IPS DF 6.9 (cell line): ENCODE data around the gene AJAP1.
"Not testable (repeated sequence)": the region's sequence is repeated elsewhere in the genome, so short reads cannot be mapped to it uniquely, and the experiment has no call there.

Source experiments
- DNase-seq: peaks from one replicate; pipeline ENCODE4 v3.0.0-alpha.2; 2013; ENCODE audit warnings: low read depth, low spot score
- H3K27ac ChIP-seq: one replicate; pipeline ENCODE4 v1.5.1; 2013; ENCODE audit warnings: low read length, control low read depth
- H3K27me3 ChIP-seq: 2 replicates; pipeline ENCODE4 v1.6.1; 2013; ENCODE audit warnings: mild to moderate bottlenecking, low read length; ENCODE audit not compliant: control insufficient read depth, insufficient read depth
- H3K36me3 ChIP-seq: 2 replicates; pipeline ENCODE4 v1.6.1; 2013; ENCODE audit warnings: low read length; ENCODE audit not compliant: control insufficient read depth, insufficient read depth
- H3K4me1 ChIP-seq: 2 replicates; pipeline ENCODE4 v1.6.1; 2013; ENCODE audit warnings: low read length; ENCODE audit not compliant: control insufficient read depth, insufficient read depth
- H3K4me3 ChIP-seq: 2 replicates; pipeline ENCODE4 v1.5.1; 2013; ENCODE audit warnings: mild to moderate bottlenecking, low read length
- H3K9me3 ChIP-seq: 2 replicates; pipeline ENCODE4 v1.6.1; 2013; ENCODE audit warnings: low read length, inconsistent platforms; ENCODE audit not compliant: control insufficient read depth, insufficient read depth
- WGBS: extraction: QIAGEN DNeasy Blood & Tissue Kit; methylation state at CpG from one replicate; pipeline ENCODE4 v1.1.7; 2013; ENCODE audit warnings: mixed read lengths, missing lambda C conversion rate; ENCODE audit not compliant: insufficient read length, insufficient coverage; 5-methylcytosine and 5-hydroxymethylcytosine counted together

The AJAP1 gene

DNA sequence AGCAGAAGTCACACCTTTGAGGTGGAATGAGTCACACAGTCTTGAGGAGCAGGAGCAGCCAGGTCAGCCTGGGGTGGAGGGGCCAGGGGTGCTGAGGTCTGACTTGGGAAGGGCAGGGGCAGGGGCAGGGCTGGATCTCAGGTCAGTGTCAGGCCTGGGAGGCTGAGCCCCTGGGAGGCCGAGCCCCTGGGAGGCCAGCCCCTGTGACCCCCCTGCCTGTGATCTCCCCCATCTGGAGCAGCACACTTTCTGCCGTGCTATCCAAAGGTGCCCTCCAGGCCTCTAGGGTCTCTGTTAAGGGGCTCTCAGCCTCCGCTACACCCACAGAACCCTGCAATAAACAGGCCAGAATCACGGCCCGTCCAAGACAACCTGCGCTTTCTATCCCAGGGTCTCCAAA lies 36.9 kb upstream of the AJAP1 start:
- Histone ChIP-seq H3K27me3 (no peaks in the 10 kb centered on the region), H3K4me3 (no peak overlapping the region), H3K36me3 (no peaks in the 10 kb centered on the region), H3K27ac (no peak overlapping the region), H3K4me1 (no peaks in the 10 kb centered on the region), H3K9me3 (peaks cover 17% of the 10 kb centered on the region)
- no CpG with 5 or more reads among the region's 6 CpGs for WGBS
- no peak for DNase-seq

DNA sequence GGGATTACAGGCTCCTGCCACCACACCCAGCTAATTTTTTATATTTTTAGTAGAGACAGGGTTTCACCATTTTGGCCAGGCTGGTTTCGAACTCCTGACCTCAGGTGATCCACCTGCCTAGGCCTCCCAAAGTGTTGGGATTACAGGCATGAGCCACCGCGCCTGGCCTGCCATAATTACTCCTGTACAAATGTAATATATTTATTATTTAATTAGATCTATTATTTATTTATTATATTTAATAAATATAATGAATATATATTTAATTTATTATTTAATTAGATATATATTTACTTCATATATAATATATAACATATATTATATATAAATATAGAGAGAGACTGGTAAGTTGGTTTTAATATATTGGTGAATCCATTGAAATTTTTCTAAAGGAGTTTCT lies 35.6 kb upstream of the AJAP1 start:
- not testable (repeated sequence) for DNase-seq, H3K4me1 ChIP-seq, H3K27ac ChIP-seq, H3K36me3 ChIP-seq, H3K4me3 ChIP-seq, H3K27me3 ChIP-seq
- H3K9me3 ChIP-seq, result peaks cover 17% of the 10 kb centered on the region
- no CpG with 5 or more reads among the region's 3 CpGs for WGBS

DNA sequence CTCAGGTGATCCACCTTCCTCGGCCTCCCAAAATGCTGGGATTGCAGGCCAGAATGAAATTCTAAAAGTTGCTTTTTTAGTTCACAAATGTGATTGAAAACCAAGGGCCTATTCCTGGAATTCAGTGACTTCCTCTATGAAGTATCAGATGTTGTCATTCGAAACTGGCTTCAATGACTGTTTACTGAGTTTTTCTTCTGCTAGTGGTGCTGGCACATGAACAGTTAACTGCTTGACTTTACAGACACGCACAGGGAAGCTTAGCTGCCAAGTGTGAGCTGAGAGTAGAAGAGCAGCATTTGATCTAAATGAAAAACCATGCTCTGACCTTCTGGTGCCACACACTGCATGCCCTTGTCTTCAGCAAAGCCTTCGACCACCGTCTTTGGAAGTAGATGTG lies 32.8 kb upstream of the AJAP1 start:
- DNase-seq, result no peak
- peaks cover 17% of the 10 kb centered on the region for H3K9me3 ChIP-seq
- no CpG with 5 or more reads among the region's 5 CpGs for WGBS

DNA sequence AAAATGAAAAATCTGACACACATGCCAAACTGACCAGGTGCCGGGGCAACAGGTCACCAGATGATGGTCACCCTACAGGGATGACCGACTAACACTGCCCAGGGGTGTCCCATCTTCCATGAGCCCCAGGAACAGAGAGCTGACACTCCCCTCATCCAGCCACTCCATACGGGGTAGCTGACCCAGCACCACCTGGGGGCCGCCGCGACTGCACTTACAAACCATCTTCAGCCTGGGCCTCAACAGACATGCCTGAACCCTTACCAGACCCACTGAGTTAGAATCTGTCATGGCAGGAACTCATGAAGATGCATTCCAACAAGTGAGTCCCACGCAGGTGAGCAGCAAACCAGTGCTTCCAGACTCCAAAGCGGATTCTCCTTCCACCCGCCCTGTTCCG lies 31.6 kb upstream of the AJAP1 start:
- no peak for DNase-seq
- no peaks in the 10 kb centered on the region for H3K36me3 ChIP-seq
- no peaks in the 10 kb centered on the region for H3K4me1 ChIP-seq
- no peak overlapping the region for H3K4me3 ChIP-seq
- peaks cover 10% of the 10 kb centered on the region for H3K9me3 ChIP-seq
- no peaks in the 10 kb centered on the region for H3K27me3 ChIP-seq
- no peak overlapping the region for H3K27ac ChIP-seq
- no CpG with 5 or more reads among the region's 10 CpGs for WGBS

More for the DNA sequence above, 32.8 kb upstream of the AJAP1 start:
- Histone ChIP-seq H3K4me3 (no peak overlapping the region), H3K27me3 (no peaks in the 10 kb centered on the region), H3K4me1 (no peaks in the 10 kb centered on the region), H3K27ac (no peak overlapping the region), H3K36me3 (no peaks in the 10 kb centered on the region)

DNA sequence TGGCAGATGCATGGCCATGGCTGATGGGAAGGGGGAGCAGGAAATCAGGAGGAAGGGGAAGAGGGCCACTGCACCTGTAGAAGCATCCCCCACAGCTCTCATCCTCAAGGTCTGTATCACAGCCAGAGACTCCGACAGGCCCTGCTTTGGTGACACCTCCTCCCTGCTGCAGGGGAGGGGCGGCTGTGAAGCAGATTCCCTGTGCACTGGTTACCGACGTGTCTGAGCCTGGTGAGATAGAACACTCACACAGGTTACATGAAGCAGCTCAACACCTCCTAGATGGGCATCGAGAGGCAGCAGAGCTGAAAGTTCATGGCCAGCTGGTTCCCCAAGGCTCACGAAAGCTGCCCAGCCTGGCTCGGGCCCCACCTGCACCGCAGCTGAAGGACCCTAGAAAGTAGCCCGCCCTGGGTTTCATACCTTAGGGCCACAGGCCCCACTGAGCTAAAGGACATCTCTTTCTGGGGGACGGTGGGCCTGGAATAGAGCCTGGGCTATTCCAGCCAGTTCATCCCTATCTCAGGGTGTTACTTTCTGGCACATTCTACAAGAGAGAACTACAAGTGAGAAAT lies 30.2 kb upstream of the AJAP1 start:
- Histone ChIP-seq H3K4me1 (no peaks in the 10 kb centered on the region), H3K27me3 (no peaks in the 10 kb centered on the region), H3K9me3 (peaks cover 12% of the 10 kb centered on the region), H3K4me3 (no peak overlapping the region), H3K27ac (no peak overlapping the region), H3K36me3 (no peaks in the 10 kb centered on the region)
- DNase-seq, result no peak
- WGBS, result no CpG with 5 or more reads among the region's 10 CpGs

DNA sequence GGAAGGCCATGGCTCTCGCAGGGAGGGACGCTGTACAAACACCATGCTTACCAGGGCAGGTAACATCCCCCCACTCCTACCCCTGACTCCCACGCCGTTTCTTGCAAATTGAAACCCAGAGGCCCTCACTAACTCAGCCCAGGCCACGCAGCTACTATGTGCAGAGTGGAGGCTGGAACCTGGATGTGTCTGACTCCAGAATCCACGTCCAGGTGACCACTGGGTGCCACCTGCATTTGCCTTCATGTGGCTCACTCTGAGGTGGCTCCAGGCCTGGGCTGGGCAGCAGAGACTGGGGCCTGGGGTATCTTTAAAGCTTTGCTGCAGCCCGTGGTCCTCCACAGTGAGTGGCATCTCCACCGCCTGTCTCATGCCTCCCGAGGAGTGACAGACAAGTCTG lies 29.6 kb upstream of the AJAP1 start:
- Histone ChIP-seq H3K36me3 (no peaks in the 10 kb centered on the region), H3K27me3 (no peaks in the 10 kb centered on the region), H3K4me1 (no peaks in the 10 kb centered on the region), H3K4me3 (no peak overlapping the region), H3K9me3 (peaks cover 12% of the 10 kb centered on the region), H3K27ac (no peak overlapping the region)
- WGBS, result no CpG with 5 or more reads among the region's 9 CpGs
- no peak for DNase-seq

DNA sequence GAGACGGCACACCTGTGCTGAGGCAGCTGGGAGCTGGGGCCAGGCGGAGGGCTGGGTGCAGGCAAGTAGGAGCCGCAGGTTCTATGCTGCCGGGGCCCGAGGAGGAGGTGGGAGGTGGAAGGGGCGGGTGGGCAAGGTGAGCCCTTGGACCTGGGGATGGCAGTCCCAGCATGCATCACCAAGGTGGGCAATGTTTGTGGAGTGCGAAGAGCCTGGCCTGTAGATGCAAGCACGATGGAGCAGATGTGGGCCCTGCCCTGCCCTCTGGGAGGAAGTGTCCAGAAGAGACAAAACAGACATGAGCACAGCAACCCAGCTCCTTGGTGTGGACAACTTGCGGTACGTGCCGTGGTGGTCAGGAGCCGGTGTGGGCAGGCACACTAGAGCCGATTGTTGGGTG lies 28.3 kb upstream of the AJAP1 start:
- Histone ChIP-seq H3K27me3 (no peaks in the 10 kb centered on the region), H3K27ac (no peak overlapping the region), H3K4me1 (no peaks in the 10 kb centered on the region), H3K9me3 (peaks cover 13% of the 10 kb centered on the region), H3K36me3 (no peaks in the 10 kb centered on the region), H3K4me3 (no peak overlapping the region)
- no peak for DNase-seq
- WGBS, result no CpG with 5 or more reads among the region's 13 CpGs

DNA sequence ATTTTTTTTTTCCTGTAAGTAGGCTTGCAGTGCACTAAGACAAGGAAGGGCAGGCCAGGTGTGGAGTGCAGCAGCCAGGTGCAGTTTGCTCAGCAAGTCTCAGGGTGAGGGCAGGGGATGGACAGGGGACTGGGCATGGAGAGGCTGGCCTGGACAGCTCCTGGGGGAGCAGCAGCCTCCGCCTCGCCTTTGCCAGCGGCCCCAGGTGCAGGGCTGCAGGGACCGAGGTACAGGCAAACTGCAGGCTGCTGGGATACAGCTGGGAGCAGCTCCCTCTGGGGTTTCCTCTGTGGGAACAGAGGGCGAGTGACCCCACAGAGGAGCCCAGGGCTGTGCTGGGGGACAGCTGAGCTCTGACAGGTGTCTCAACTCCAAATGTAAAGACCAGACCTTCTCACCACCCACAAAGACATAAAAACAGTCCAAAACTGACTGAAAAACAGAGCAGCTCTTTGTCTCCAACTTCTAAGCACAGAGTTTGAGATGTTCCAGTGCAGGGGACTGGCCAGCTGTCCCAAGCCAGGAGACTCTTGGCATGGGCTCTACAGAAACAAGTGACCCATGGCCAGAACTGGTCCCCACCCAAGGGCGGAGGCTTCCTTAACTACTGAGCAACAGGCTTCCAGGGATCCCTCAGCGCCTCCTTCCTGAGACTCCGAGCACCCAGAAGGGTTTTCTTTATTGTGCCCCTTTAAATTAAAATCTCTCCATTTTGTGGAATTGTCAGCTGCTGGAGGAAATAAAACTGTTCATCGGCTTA lies 27.7 kb upstream of the AJAP1 start:
- DNase-seq, result no peak
- no CpG with 5 or more reads among the region's 9 CpGs for WGBS
- H3K9me3 ChIP-seq, result peaks cover 13% of the 10 kb centered on the region

DNA sequence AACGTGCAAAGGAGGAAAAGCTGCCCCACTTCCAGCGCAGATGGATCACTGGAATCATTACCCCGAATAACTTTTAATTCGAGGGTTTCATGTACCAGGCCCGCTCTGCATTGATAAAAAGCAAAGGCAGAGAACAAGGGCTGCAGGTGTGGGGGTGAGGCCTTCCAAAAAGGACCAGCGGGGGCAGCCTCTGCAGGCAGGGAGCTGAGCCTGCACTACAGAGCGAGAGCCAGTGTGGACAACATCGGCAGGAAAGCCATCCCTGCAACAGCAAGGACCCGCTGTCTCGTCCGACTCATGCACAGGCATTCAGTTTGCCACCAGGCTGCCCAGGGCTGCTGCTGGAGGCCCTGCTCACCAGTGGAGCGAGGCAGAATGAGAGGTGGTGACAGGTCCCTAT lies 27.1 kb upstream of the AJAP1 start:
- H3K4me1 ChIP-seq, result no peaks in the 10 kb centered on the region
- no peaks in the 10 kb centered on the region for H3K27me3 ChIP-seq
- peaks cover 10% of the 10 kb centered on the region for H3K9me3 ChIP-seq
- no peak overlapping the region for H3K4me3 ChIP-seq
- no peaks in the 10 kb centered on the region for H3K36me3 ChIP-seq
- WGBS, result no CpG with 5 or more reads among the region's 12 CpGs
- no peak overlapping the region for H3K27ac ChIP-seq
- no peak for DNase-seq

More for the DNA sequence above, 27.7 kb upstream of the AJAP1 start:
- Histone ChIP-seq H3K27ac (no peak overlapping the region), H3K27me3 (no peaks in the 10 kb centered on the region), H3K4me3 (no peak overlapping the region), H3K4me1 (no peaks in the 10 kb centered on the region), H3K36me3 (no peaks in the 10 kb centered on the region)

DNA sequence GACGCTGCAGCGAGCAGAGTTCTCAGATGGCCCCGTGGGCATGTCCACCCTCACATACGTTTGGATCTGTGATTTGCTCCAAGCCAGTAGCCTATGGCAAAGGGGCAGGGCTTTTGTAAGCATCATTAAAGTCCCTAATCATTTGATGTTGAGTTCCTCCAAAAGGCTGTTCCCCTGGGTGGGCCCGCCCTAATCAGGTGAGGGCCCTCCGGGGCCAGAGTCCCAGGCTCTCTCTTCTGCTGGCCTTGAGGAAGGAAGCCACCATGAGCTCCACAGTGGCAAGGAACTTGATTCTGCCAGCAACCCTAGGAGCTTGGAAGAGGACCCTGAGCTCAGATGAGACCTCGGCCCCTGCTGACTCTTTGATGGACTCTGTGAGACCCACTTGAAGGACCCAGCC lies 25.4 kb upstream of the AJAP1 start:
- Histone ChIP-seq H3K4me3 (no peak overlapping the region), H3K36me3 (no peaks in the 10 kb centered on the region), H3K27me3 (no peaks in the 10 kb centered on the region), H3K9me3 (peaks cover 7% of the 10 kb centered on the region), H3K27ac (no peak overlapping the region), H3K4me1 (no peaks in the 10 kb centered on the region)
- WGBS, result no CpG with 5 or more reads among the region's 7 CpGs
- no peak for DNase-seq

DNA sequence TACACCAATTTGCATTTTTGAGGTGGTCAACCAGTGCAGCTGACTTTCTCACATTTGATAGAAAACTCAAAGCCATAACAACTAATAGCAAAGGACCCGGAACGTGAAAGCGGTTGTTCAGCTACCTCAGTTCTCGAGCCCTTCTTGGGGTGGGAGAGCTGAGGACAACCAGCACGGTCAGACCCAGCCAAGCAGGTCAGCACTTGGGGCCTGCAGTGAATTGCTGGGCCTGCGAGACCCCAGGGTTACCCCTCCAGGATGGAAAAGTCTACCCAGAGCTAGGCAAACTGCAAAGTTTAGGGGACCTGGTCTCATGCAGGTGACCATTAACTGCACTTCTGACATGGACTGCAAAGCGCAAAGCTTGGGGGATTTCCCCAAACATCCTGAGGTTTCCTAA lies 23.8 kb upstream of the AJAP1 start:
- Histone ChIP-seq H3K27me3 (no peaks in the 10 kb centered on the region), H3K36me3 (no peaks in the 10 kb centered on the region), H3K4me3 (no peak overlapping the region), H3K27ac (no peak overlapping the region), H3K9me3 (peaks cover 9% of the 10 kb centered on the region), H3K4me1 (no peaks in the 10 kb centered on the region)
- no peak for DNase-seq
- WGBS, result no CpG with 5 or more reads among the region's 7 CpGs
